Measurements from ENCODE around the gene SDC3.
"Not testable (repeated sequence)": the region's sequence is repeated elsewhere in the genome, so short reads cannot be mapped to it uniquely, and the experiment has no call there.

The SDC3 gene

GRCh38 chr1:30880678-30881318 lies 27.8 kb downstream of the SDC3 start:
- in situ Hi-C loops (cut with MboI; ENCODE audit: low pct_unique_long_range_greater_than_20kb, low sequenced_read_pairs) = no loop called here
- DNase-seq = no peak

GRCh38 chr1:30879940-30880677 lies 28.4 kb downstream of the SDC3 start:
- DNase-seq = no peak
- in situ Hi-C loops (cut with MboI; ENCODE audit: low pct_unique_long_range_greater_than_20kb, low sequenced_read_pairs) = no loop called here

GRCh38 chr1:30879126-30879786 lies 29.3 kb downstream of the SDC3 start:
- DNase-seq = no peak
- in situ Hi-C loops (cut with MboI; ENCODE audit: low pct_unique_long_range_greater_than_20kb, low sequenced_read_pairs) = no loop called here

DNA sequence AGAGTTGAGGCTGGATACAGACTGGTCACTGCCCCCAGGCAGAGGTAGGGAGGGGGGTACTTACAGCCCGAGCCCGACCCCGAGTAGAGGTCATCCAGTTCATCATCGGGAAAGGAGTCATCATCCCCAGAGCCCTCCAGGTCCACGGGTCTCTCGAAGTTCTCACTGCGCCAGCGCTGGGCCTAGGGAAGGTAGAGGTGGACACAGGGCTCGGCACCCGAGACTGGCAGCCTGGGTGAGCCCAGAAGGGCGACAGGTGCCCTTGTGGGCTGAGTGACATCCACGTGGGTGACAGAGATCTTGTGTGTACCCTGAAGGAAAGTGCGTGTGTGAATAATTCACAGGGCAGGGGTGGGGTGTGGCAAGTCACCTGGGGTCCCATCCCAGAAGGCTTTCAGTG lies 30.0 kb downstream of the SDC3 start:
- DNase-seq = no peak
- in situ Hi-C loops (cut with MboI; ENCODE audit: low pct_unique_long_range_greater_than_20kb, low sequenced_read_pairs) = no loop called here

- DNase-seq = no peak
- in situ Hi-C loops (cut with MboI; ENCODE audit: low pct_unique_long_range_greater_than_20kb, low sequenced_read_pairs) = no loop called here
Observed at GRCh38 chr1:30878016-30878415, 30.5 kb downstream of the SDC3 start.

GRCh38 chr1:30877205-30877912 lies 31.2 kb downstream of the SDC3 start:
- no peak for DNase-seq
- in situ Hi-C loops (cut with MboI; ENCODE audit: low pct_unique_long_range_greater_than_20kb, low sequenced_read_pairs) = no loop called here

GRCh38 chr1:30876451-30877204 lies 31.9 kb downstream of the SDC3 start:
- no peak for DNase-seq
- in situ Hi-C loops (cut with MboI; ENCODE audit: low pct_unique_long_range_greater_than_20kb, low sequenced_read_pairs) = no loop called here

DNA sequence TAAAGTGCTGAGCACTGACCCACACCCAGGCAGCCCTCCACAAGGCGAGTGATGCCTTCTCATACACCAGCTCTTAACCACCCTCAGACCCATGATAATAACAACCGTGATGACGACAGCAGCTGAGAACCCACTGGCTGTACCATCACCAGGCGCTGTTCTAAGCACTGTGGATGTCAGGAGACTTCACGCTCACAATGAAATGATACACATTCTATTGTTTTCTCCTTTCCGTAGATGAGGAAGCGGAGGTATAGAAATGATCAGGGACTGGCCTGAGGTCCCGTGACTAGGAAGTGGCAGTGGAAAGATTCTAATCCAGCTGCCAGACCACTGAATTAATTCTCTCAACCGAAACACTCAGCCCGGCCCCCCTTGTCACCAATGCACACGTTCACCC lies 32.6 kb downstream of the SDC3 start:
- in situ Hi-C loops (cut with MboI; ENCODE audit: low pct_unique_long_range_greater_than_20kb, low sequenced_read_pairs) = no loop called here

GRCh38 chr1:30875197-30875596 lies 33.4 kb downstream of the SDC3 start:
- in situ Hi-C loops (cut with MboI; ENCODE audit: low pct_unique_long_range_greater_than_20kb, low sequenced_read_pairs) = no loop called here
- DNase-seq = no peak

More for the DNA sequence above, 32.6 kb downstream of the SDC3 start:
- no peak for DNase-seq

GRCh38 chr1:30874176-30874575 lies 34.4 kb downstream of the SDC3 start:
- in situ Hi-C loops (cut with MboI; ENCODE audit: low pct_unique_long_range_greater_than_20kb, low sequenced_read_pairs) = no loop called here
- DNase-seq = no peak

DNA sequence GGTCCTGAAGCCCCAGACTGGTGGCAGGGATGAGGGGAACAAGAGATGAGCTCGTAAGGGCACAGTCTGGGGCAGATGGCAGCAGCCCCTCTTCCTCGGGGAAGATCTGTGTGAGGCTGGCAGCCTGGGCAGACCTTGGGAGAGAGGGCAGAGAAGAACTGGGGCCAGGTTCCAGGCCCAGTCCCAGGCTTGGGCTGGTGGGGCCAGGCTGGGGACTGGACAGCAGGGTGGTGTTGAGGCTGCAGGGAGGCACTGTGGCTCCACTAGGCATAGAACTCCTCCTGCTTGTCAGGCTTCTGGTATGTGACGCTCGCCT lies 35.7 kb downstream of the SDC3 start:
- in situ Hi-C loops (cut with MboI; ENCODE audit: low pct_unique_long_range_greater_than_20kb, low sequenced_read_pairs) = no loop called here
- no peak for DNase-seq

- no peak for DNase-seq
- in situ Hi-C loops (cut with MboI; ENCODE audit: low pct_unique_long_range_greater_than_20kb, low sequenced_read_pairs) = no loop called here
Observed at GRCh38 chr1:30872033-30872947, 36.3 kb downstream of the SDC3 start.

DNA sequence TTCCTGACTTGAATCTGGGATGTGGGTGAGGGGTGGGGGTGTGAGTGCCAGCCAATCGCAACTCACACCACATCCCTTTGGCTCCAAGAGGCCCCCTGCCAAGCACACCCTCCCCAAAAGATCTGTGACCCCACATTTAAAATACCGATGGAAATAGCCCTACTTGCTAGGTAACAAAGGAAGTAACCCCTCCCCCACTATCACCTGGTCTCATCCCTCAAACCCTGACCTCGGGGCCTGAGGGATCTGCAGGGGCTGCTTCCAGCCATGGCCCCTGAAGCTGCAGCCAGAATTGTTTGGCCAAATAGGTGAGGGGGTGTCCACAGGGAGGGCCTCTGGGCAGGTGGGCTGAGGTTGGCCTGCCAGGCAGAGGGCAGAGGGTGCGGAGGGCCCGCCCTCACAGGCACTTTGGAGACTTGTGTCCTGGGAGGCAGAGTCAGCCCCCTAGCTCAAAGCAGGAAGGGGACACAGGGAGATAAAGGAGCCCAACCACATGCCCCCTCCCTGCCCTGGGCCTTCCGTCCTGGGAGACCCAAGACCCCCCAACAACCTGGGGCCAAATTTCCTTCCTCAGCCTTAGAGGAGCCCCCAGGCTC lies 37.2 kb downstream of the SDC3 start:
- in situ Hi-C loops (cut with MboI; ENCODE audit: low pct_unique_long_range_greater_than_20kb, low sequenced_read_pairs) = no loop called here
- DNase-seq = no peak

GRCh38 chr1:30870656-30871055 lies 37.9 kb downstream of the SDC3 start:
- no peak for DNase-seq
- in situ Hi-C loops (cut with MboI; ENCODE audit: low pct_unique_long_range_greater_than_20kb, low sequenced_read_pairs) = no loop called here

GRCh38 chr1:30870035-30870434 lies 38.5 kb downstream of the SDC3 start:
- no peak for DNase-seq
- in situ Hi-C loops (cut with MboI; ENCODE audit: low pct_unique_long_range_greater_than_20kb, low sequenced_read_pairs) = no loop called here

GRCh38 chr1:30868833-30869435 lies 39.6 kb downstream of the SDC3 start:
- DNase-seq = peak; percentile 84
- in situ Hi-C loops (cut with MboI; ENCODE audit: low pct_unique_long_range_greater_than_20kb, low sequenced_read_pairs) = no loop called here

DNA sequence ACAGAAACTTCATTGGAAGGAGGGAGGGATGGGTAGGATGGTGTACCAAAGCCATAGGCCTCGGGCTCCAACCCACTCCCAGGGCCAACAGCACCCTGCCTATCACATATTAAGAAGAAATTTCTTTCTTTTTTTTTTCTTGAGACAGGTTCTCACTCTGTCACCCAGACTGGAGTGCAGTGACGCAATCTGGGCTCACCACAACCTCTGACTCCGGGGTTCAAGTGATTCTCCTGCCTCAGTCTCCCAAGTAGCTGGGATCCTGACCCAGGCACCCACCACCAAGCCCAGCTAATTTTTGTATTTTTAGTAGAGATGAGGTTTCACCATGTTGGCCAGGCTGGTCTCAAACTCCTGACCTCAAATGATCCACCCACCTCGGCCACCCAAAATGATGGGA lies 40.5 kb downstream of the SDC3 start:
- in situ Hi-C loops (cut with MboI; ENCODE audit: low pct_unique_long_range_greater_than_20kb, low sequenced_read_pairs); DNase-seq: not testable (repeated sequence)

- in situ Hi-C loops (cut with MboI; ENCODE audit: low pct_unique_long_range_greater_than_20kb, low sequenced_read_pairs) = no loop called here
- no peak for DNase-seq
Observed at GRCh38 chr1:30867537-30867936, 41.0 kb downstream of the SDC3 start.
